Mucosa of descending colon (tissue), 3 donors: ENCODE results near the gene GPLD1. TPM values are rescaled to one million over a fixed set of nuclear protein-coding genes. Genes with fewer than 3 reads are reported as not detected.

Source experiments
- ATAC-seq: fragments of 200-7000 bp; cut with Tn5 transposase; one replicate; pipeline ENCODE4 v1.9.1; 2020; ENCODE audit warnings: mild to moderate bottlenecking, moderate library complexity
- DNase-seq, 3 donors: peaks; one replicate each; pipeline ENCODE4 v3.0.0-alpha.2; 2020
- H3K36me3 ChIP-seq: fragments of 200-600 bp; one replicate; pipeline ENCODE4 v1.8.0; 2021; ENCODE audit warnings: low read depth, mild to moderate bottlenecking
- H3K4me1 ChIP-seq: fragments of 200-600 bp; one replicate; pipeline ENCODE4 v1.8.0; 2021; ENCODE audit warnings: low read depth, mild to moderate bottlenecking
- H3K4me3 ChIP-seq: fragments of 200-600 bp; one replicate; pipeline ENCODE4 v1.8.0; 2021; ENCODE audit warnings: mild to moderate bottlenecking
- H3K9me3 ChIP-seq: fragments of 200-600 bp; one replicate; pipeline ENCODE4 v1.8.0; 2021; ENCODE audit warnings: mild to moderate bottlenecking
- CTCF ChIP-seq: fragments of 200-600 bp; IDR thresholded peaks from one replicate; pipeline ENCODE4 v1.8.0; 2022; ENCODE audit warnings: antibody characterized with exemption, mild to moderate bottlenecking
- intact Hi-C, 2 donors: fragments of 100-400 bp; cut with DNase I in 1 of 2; cut with micrococcal nuclease in 1 of 2; formaldehyde crosslinking; loops; one replicate each; pipeline versions ENCODE4 v1.11.0 to v1.11.1; 2022; cut with DNase I, micrococcal nuclease
- total RNA-seq, 3 donors: library from RNA; stranded (reverse); fragmentation: NEBNext Ultra II Directional in 2 of 3; extraction: Animal tissue kit (Norgen Biotek cat#: 25700) in 2 of 3; gene quantifications; one replicate each; pipeline versions ENCODE4 v1.2.1 to v1.2.4, GENCODE V29; 2021 to 2023
- donor health status: DM: no; HTN: no; CAD: no; lungs with moderate emphysema.
- donor health status: DM: no; HTN: no; CAD: no.
- donor health status: DM: no; HTN: yes; CAD: no.

Gene GPLD1
- total RNA-seq, 3 donors from 2014 or later = 0.36 to 5.8 (median 1.8) TPM

GRCh38 chr6:24534329-24534728 lies 45.0 kb upstream of the GPLD1 start:
- Histone ChIP-seq H3K4me3 (no peak overlapping the region), H3K36me3 (no peaks in the 10 kb centered on the region), H3K9me3 (no peaks in the 10 kb centered on the region), H3K4me1 (no peaks in the 10 kb centered on the region)
- ATAC-seq (no peak), DNase-seq (no peak)
- no peak for TF ChIP-seq CTCF
- intact Hi-C loops = no loop called here

- no peak overlapping the region for H3K4me3 ChIP-seq
- DNase-seq (no peak), ATAC-seq (no peak)
- H3K9me3 ChIP-seq = no peaks in the 10 kb centered on the region
- no peak for TF ChIP-seq CTCF
- intact Hi-C loops = no loop called here
- no peaks in the 10 kb centered on the region for H3K36me3 ChIP-seq
- H3K4me1 ChIP-seq = no peaks in the 10 kb centered on the region
Observed at GRCh38 chr6:24529985-24530384, 40.6 kb upstream of the GPLD1 start.

GRCh38 chr6:24524805-24525204 lies 35.4 kb upstream of the GPLD1 start:
- H3K4me3 ChIP-seq = no peak overlapping the region
- ATAC-seq (peak; percentile 48), DNase-seq (peak in 1 of 3 donors; percentile 21)
- no peaks in the 10 kb centered on the region for H3K9me3 ChIP-seq
- intact Hi-C loops = no loop called here
- H3K4me1 ChIP-seq = no peaks in the 10 kb centered on the region
- H3K36me3 ChIP-seq = no peaks in the 10 kb centered on the region
- TF ChIP-seq CTCF = no peak

GRCh38 chr6:24524329-24524728 lies 35.0 kb upstream of the GPLD1 start:
- Histone ChIP-seq H3K4me1 (no peaks in the 10 kb centered on the region), H3K36me3 (no peaks in the 10 kb centered on the region), H3K4me3 (no peak overlapping the region), H3K9me3 (no peaks in the 10 kb centered on the region)
- ATAC-seq (no peak), DNase-seq (no peak)
- TF ChIP-seq CTCF = no peak
- intact Hi-C loops = no loop called here

- intact Hi-C loops = no loop called here
- DNase-seq (no peak), ATAC-seq (peak; percentile 43)
- no peaks in the 10 kb centered on the region for H3K36me3 ChIP-seq
- H3K4me1 ChIP-seq = no peaks in the 10 kb centered on the region
- no peaks in the 10 kb centered on the region for H3K9me3 ChIP-seq
- H3K4me3 ChIP-seq = no peak overlapping the region
- no peak for TF ChIP-seq CTCF
Observed at GRCh38 chr6:24522228-24523176, 33.1 kb upstream of the GPLD1 start.
